OCI-LY7 (cell line): ENCODE results near the gene ACADSB. TPM values are rescaled to one million over a fixed set of nuclear protein-coding genes. Genes with fewer than 3 reads are reported as not detected.

Source experiments
- BruUV-seq: library from RNA; stranded (reverse); fragments of 400-500 nt; replicated peaks from 2 replicates; lab custom pipeline; 2021; lab: Mats Ljungman, UMichigan
- CTCF ChIA-PET: fragments of 300-600 bp; sonication (Branson Sonifier 250); formaldehyde crosslinking; loops from one replicate; lab custom pipeline; 2022; ENCODE audit warnings: antibody characterized with exemption; ENCODE audit not compliant: unreplicated experiment; lab: Charles Lee
- POLR2A ChIA-PET: fragments of 300-600 bp; sonication (Branson Sonifier 250); formaldehyde crosslinking; loops from one replicate; lab custom pipeline; 2022; ENCODE audit warnings: antibody characterized with exemption; lab: Charles Lee
- DNase-seq: peaks from one replicate; pipeline ENCODE4 v3.0.0-alpha.2; 2015; ENCODE audit warnings: low spot score
- H2AFZ ChIP-seq: fragments of 200-600 bp; sonication (generic), shearing (Covaris generic); 2 replicates; pipeline ENCODE4 v1.6.1; 2014; ENCODE audit warnings: mild to moderate bottlenecking, antibody characterized with exemption, low read length, moderate library complexity
- H3K27ac ChIP-seq: fragments of 200-600 bp; sonication (generic); 2 replicates; pipeline ENCODE4 v1.5.1; 2014; ENCODE audit warnings: mixed run types, low read depth, mild to moderate bottlenecking, moderate library complexity, low read length, inconsistent platforms; ENCODE audit not compliant: poor library complexity, severe bottlenecking
- H3K36me3 ChIP-seq: fragments of 200-600 bp; sonication (generic); 2 replicates; pipeline ENCODE4 v1.6.1; 2014; ENCODE audit warnings: mild to moderate bottlenecking, antibody characterized with exemption, low read length, moderate library complexity, mixed read lengths; ENCODE audit not compliant: insufficient read depth
- H3K4me1 ChIP-seq: fragments of 200-600 bp; sonication (generic); 2 replicates; pipeline ENCODE4 v1.5.1; 2014; ENCODE audit warnings: mild to moderate bottlenecking, low read length; ENCODE audit not compliant: insufficient read depth, poor library complexity, severe bottlenecking
- H3K4me2 ChIP-seq: fragments of 200-600 bp; sonication (generic); 2 replicates; pipeline ENCODE4 v1.6.1; 2014; ENCODE audit warnings: mild to moderate bottlenecking, low read length
- H3K4me3 ChIP-seq: fragments of 200-600 bp; sonication (generic); 2 replicates; pipeline ENCODE4 v1.5.1; 2014; ENCODE audit warnings: mild to moderate bottlenecking, low read depth, low read length; ENCODE audit not compliant: poor library complexity, severe bottlenecking
- H3K79me2 ChIP-seq: fragments of 200-600 bp; sonication (generic); 2 replicates; pipeline ENCODE4 v1.6.1; 2016; ENCODE audit warnings: low read depth, mild to moderate bottlenecking, low read length, moderate library complexity, mixed read lengths; ENCODE audit not compliant: insufficient read depth
- H3K9me2 ChIP-seq: fragments of 200-600 bp; sonication (generic); 2 replicates; pipeline ENCODE4 v1.6.1; 2016; ENCODE audit warnings: mild to moderate bottlenecking, low read length, mixed read lengths; ENCODE audit not compliant: insufficient read depth
- H3K9me3 ChIP-seq: fragments of 200-600 bp; sonication (generic); 2 replicates; pipeline ENCODE4 v1.6.1; 2014; ENCODE audit warnings: mild to moderate bottlenecking, mixed run types, low read length, mixed read lengths
- H4K20me1 ChIP-seq: fragments of 200-600 bp; sonication (generic); 2 replicates; pipeline ENCODE4 v1.6.1; 2014; ENCODE audit warnings: mild to moderate bottlenecking, antibody characterized with exemption, low read length, moderate library complexity, mixed read lengths; ENCODE audit not compliant: insufficient read depth
- EZH2phosphoT487 ChIP-seq: fragments of 200-600 bp; sonication (generic); IDR thresholded peaks from 2 replicates; pipeline ENCODE4 v1.6.1; 2018; ENCODE audit warnings: low read depth, borderline replicate concordance, mild to moderate bottlenecking, mixed run types, antibody characterized with exemption, low read length, moderate library complexity, mixed read lengths
- intact Hi-C: fragments of 100-400 bp; cut with micrococcal nuclease; formaldehyde crosslinking; loops from one replicate; pipeline ENCODE4 v1.10.0; 2022; ENCODE audit not compliant: unreplicated experiment
- total RNA-seq, 2 experiments: library from RNA; depleted of rRNA in 1 of 2; stranded (reverse); fragments of >200 nt in 1 of 2; shearing (Covaris generic) in 1 of 2; gene quantifications; 2 replicates each; pipeline ENCODE4 v1.2.3, GENCODE V29; 2014 to 2022
- TF ChIP-seq, protein P1 (sequence below): fragments of 200-600 bp; sonication (generic); conservative IDR thresholded peaks from 2 replicates; pipeline ENCODE4 v1.5.1; 2014; ENCODE audit warnings: mild to moderate bottlenecking, antibody characterized with exemption, low read length, moderate library complexity, mixed read lengths

Gene ACADSB
- total RNA-seq, 2 experiments from 2014 or later = 3.7 to 14.7 TPM

GRCh38 chr10:122998934-122999333 lies 9.9 kb upstream of the ACADSB start:
- no peaks in the 10 kb centered on the region for H4K20me1 ChIP-seq
- H3K79me2 ChIP-seq = peaks cover 32% of the 10 kb centered on the region
- no peak for DNase-seq
- H3K27ac ChIP-seq = no peak overlapping the region
- TF ChIP-seq EZH2phosphoT487 = no peak
- TF ChIP-seq, protein P1, sequence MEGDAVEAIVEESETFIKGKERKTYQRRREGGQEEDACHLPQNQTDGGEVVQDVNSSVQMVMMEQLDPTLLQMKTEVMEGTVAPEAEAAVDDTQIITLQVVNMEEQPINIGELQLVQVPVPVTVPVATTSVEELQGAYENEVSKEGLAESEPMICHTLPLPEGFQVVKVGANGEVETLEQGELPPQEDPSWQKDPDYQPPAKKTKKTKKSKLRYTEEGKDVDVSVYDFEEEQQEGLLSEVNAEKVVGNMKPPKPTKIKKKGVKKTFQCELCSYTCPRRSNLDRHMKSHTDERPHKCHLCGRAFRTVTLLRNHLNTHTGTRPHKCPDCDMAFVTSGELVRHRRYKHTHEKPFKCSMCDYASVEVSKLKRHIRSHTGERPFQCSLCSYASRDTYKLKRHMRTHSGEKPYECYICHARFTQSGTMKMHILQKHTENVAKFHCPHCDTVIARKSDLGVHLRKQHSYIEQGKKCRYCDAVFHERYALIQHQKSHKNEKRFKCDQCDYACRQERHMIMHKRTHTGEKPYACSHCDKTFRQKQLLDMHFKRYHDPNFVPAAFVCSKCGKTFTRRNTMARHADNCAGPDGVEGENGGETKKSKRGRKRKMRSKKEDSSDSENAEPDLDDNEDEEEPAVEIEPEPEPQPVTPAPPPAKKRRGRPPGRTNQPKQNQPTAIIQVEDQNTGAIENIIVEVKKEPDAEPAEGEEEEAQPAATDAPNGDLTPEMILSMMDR = no peak
- no peak overlapping the region for H3K4me2 ChIP-seq
- no peak overlapping the region for H2AFZ ChIP-seq
- peaks cover 78% of the 10 kb centered on the region for H3K36me3 ChIP-seq
- ChIA-PET CTCF (no interaction called here), POLR2A (interaction anchor here (0.7 to 1.7 kb wide), 5 partner anchors 8 to 16 kb away, joined by 3 to 4 read pairs (median 3); no protein-coding TSS in a partner anchor)
- intact Hi-C loops = no loop called here
- BruUV-seq = no TSS peak
- no peaks in the 10 kb centered on the region for H3K9me3 ChIP-seq
- no peaks in the 10 kb centered on the region for H3K9me2 ChIP-seq
- peaks cover 9% of the 10 kb centered on the region for H3K4me1 ChIP-seq
- no peak overlapping the region for H3K4me3 ChIP-seq

DNA sequence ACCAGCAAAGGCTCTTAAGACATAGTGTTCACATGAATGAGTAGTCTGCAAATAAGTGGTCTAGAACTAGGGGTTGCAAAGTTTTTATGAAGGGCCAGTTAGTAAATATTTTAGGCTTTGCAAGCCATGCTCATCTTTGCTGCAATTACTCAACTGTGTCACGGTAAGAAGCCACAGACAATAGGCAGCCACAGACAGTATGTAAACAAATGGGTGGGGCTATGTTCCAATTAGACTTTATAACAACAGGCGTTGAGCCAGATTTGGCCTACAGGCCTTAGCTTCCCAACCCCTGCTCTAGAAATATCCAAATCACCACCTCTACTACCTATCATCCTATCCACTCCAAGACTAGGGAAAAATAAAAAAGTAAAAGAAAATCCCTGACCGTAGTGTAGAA lies 9.5 kb upstream of the ACADSB start:
- H3K27ac ChIP-seq = no peak overlapping the region
- H3K79me2 ChIP-seq = peaks cover 36% of the 10 kb centered on the region
- POLR2A ChIA-PET = interaction anchor here (0.6 to 1.7 kb wide), 6 partner anchors 8 to 1913 kb away, joined by 3 to 4 read pairs (median 3); no protein-coding TSS in a partner anchor
- H3K4me2 ChIP-seq = no peak overlapping the region
- TF ChIP-seq EZH2phosphoT487 = no peak
- TF ChIP-seq, protein P1 = no peak
- no peaks in the 10 kb centered on the region for H3K9me2 ChIP-seq
- peaks cover 9% of the 10 kb centered on the region for H3K4me1 ChIP-seq
- intact Hi-C loops = no loop called here
- BruUV-seq = no TSS peak
- no peaks in the 10 kb centered on the region for H3K9me3 ChIP-seq
- H3K36me3 ChIP-seq = peaks cover 78% of the 10 kb centered on the region
- DNase-seq = no peak
- no peak overlapping the region for H3K4me3 ChIP-seq
- CTCF ChIA-PET = no interaction called here
- no peak overlapping the region for H2AFZ ChIP-seq
- no peaks in the 10 kb centered on the region for H4K20me1 ChIP-seq

DNA sequence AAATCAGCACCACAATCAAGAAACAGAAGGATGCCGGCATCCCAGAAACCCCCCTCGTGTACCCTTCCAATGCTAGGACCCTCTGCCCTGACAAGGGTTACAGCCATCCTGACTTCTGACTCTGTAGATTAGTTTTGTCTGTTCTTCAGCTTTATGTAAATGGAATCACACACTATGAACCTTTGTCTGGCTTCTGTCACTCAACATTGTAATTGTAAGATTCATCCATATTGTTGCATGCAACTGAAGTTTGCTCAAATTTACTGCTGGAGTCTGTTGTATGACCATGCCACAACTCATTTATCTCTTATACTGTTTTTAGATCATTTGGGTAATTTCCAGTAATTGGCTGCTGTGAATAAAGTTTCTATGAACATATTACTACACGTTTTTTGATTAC lies 8.7 kb upstream of the ACADSB start:
- Histone ChIP-seq H4K20me1 (no peaks in the 10 kb centered on the region), H3K27ac (no peak overlapping the region), H2AFZ (no peak overlapping the region), H3K4me2 (no peak overlapping the region), H3K79me2 (peaks cover 44% of the 10 kb centered on the region), H3K9me3 (no peaks in the 10 kb centered on the region), H3K4me1 (peaks cover 9% of the 10 kb centered on the region), H3K4me3 (no peak overlapping the region), H3K9me2 (no peaks in the 10 kb centered on the region), H3K36me3 (peaks cover 76% of the 10 kb centered on the region)
- DNase-seq = no peak
- ChIA-PET CTCF (no interaction called here), POLR2A (interaction anchor here (0.6 kb wide), 1 partner anchor 1912 kb away, joined by 3 read pairs; no protein-coding TSS in a partner anchor)
- TF ChIP-seq, protein P1 = no peak
- no peak for TF ChIP-seq EZH2phosphoT487
- no TSS peak for BruUV-seq
- intact Hi-C loops = no loop called here
